AG09309 (cell line): ENCODE results near the gene CLASP1.

Experiments
- DNase-seq: peaks from one replicate; pipeline ENCODE4 v3.0.0-alpha.2; 2010; ENCODE audit warnings: low read depth
- H3K4me3 ChIP-seq: 2 replicates; pipeline ENCODE4 v1.5.1; 2011; ENCODE audit warnings: mild to moderate bottlenecking, low read depth, low read length, moderate library complexity; ENCODE audit not compliant: control insufficient read depth
- TF ChIP-seq, protein P1 (sequence below): IDR thresholded peaks from 2 replicates; pipeline ENCODE4 v1.5.1; 2011; ENCODE audit warnings: mild to moderate bottlenecking, low read depth, low read length, inconsistent platforms; ENCODE audit not compliant: insufficient read depth, control insufficient read depth; ENCODE audit errors: missing control alignments

CLASP1 gene

DNA sequence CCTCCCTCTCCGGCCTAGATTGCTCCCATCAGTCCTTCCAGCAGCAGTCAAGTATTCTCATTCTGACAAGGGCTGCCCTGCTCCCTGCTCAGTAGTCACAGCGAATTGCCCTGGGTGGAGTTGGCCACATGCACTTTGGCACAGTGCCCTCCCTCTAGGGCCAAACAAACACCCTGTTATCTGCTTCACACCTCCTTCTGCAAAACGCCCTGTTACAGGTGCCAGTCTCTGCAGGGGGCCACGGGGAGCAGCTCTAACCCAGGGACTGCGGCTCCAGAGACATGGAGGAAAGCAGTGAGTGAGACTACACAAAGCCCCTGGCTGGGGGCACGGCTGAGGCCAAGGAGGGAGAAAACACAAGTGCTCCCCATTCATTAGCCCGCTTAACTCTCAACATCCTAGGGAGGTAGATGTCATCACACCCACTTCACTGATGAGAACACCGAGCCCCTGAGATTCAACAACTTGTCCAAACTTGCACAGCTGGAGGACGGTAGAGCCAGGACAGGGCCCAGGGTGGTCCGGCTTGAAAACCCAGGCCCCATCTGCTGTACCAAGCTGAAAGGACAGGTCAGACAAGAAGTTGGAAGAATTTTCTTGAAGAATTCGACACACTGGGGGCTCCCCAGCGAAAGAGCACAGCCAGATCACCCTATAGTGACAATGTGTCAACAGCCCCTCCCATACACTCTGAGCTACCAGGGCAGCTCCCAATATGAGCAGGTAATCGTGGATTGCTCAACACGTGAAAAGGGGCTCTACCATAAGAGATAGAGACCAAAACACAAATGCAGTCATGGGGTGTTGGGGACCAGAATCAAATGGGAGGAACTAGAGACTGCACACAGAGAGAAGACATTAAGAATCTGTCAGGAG is 355.6 kb downstream of the CLASP1 start:
- TF ChIP-seq, protein P1, sequence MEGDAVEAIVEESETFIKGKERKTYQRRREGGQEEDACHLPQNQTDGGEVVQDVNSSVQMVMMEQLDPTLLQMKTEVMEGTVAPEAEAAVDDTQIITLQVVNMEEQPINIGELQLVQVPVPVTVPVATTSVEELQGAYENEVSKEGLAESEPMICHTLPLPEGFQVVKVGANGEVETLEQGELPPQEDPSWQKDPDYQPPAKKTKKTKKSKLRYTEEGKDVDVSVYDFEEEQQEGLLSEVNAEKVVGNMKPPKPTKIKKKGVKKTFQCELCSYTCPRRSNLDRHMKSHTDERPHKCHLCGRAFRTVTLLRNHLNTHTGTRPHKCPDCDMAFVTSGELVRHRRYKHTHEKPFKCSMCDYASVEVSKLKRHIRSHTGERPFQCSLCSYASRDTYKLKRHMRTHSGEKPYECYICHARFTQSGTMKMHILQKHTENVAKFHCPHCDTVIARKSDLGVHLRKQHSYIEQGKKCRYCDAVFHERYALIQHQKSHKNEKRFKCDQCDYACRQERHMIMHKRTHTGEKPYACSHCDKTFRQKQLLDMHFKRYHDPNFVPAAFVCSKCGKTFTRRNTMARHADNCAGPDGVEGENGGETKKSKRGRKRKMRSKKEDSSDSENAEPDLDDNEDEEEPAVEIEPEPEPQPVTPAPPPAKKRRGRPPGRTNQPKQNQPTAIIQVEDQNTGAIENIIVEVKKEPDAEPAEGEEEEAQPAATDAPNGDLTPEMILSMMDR: no peak
- no peak overlapping the region for H3K4me3 ChIP-seq
- no peak for DNase-seq

- DNase-seq: no peak
- TF ChIP-seq, protein P1: no peak
- no peak overlapping the region for H3K4me3 ChIP-seq
Observed at GRCh38 chr2:121291251-121291580, 358.0 kb downstream of the CLASP1 start.

GRCh38 chr2:121289271-121289670 is 360.0 kb downstream of the CLASP1 start:
- DNase-seq: no peak
- no peak overlapping the region for H3K4me3 ChIP-seq
- TF ChIP-seq, protein P1: no peak

DNA sequence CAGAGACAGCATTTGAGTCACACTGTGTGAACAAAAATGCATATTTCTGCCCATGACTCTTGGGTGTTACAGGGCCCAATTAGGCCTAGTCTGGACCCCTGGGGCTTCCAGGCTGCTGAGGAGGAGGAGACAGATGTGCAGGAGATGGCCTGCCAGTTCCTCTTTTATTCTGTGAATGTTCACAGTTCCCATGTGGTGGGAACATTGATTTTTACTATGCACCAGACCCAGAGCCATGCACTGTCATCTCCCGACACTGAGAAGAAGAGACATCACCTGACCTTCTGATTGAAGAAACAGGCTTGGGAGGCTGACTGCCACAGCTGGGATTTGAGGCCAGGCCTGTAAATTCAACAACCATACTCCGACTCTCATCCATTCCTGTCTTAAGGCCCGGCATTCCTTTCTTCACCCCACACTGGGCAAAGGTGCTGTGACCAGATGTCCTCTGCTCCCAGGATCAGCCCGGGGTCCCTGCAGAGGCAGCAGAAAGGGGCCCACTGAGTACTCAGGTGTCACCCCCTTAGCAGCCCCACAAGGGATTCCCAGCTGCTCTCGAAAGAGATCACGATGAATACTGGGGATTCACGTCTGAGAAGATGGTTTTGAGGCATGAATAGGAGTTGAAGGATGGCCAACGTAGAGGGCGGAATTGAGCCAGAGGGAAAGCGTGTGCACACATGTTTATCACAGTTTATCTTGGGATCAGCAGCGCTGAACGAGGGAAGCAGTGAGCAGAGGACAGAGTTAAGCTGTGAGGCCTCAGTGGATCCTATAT is 360.6 kb downstream of the CLASP1 start:
- TF ChIP-seq, protein P1: no peak

DNA sequence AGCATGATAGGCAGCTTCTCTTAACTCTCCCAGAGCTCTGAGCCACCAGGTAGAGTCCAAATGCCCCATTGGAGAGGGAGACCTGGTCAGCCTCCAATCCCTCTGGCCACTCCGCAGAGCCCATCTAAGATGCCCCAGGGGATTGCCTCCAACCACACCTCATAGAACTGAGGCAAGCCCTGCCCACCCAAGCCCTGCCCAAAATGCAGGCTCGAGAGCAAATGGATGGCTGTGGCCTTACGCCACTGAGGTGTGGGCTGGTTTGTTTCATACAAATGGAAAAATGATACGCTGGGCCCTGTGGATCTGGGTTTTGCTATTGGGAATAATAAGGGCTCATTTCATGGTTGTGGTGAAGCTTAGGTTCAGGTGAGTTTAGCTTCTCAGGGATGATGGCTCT is 361.3 kb downstream of the CLASP1 start:
- TF ChIP-seq, protein P1: no peak
- no peak for DNase-seq
- H3K4me3 ChIP-seq: no peak overlapping the region

More for the DNA sequence above, 360.6 kb downstream of the CLASP1 start:
- DNase-seq: no peak
- no peak overlapping the region for H3K4me3 ChIP-seq
